ENCODE data around the gene RABGAP1.
"Not testable (repeated sequence)": the region's sequence is repeated elsewhere in the genome, so short reads cannot be mapped to it uniquely, and the experiment has no call there.

The RABGAP1 gene

GRCh38 chr9:122904823-122905710, 35.8 kb upstream of the RABGAP1 start, which contains the start of gene RC3H2 (continued):
- TF ChIP-seq TCF7L2 (IDR thresholded peaks at IDR 0.05; ENCODE audit: borderline replicate concordance, low read depth, low read length) (no peak), ZNF404 (tag by site-specific recombination; IDR thresholded peaks at IDR 0.05) (no peak), ZBTB11 (tag by site-specific recombination; conservative IDR thresholded peaks at IDR 0.05; ENCODE audit: low read depth) (0 out of 2 replicates have a peak, but pooled peaks have one; percentile 23), ZNF324 (tag by site-specific recombination; IDR thresholded peaks at IDR 0.05) (no peak), ZNF341 (tag by site-specific recombination; IDR thresholded peaks at IDR 0.05; ENCODE audit: low read depth) (peak; percentile 53), ZNF747 (tag by site-specific recombination; IDR thresholded peaks at IDR 0.05) (no peak), ZSCAN18 (tag by site-specific recombination; IDR thresholded peaks at IDR 0.05) (no peak), ZBTB20 (tag by site-specific recombination; IDR thresholded peaks at IDR 0.05) (peak; percentile 87), ZNF585B (tag by site-specific recombination; IDR thresholded peaks at IDR 0.05) (no peak)

- H3K27ac ChIP-seq (ENCODE audit: extremely low read depth, low read depth, low read length); H3K9me3 ChIP-seq (ENCODE audit: control insufficient read depth, insufficient read depth, low read depth, low read length); H3K4me3 ChIP-seq (ENCODE audit: low read depth, low read length); CTCF ChIA-PET; H3K4me1 ChIP-seq (ENCODE audit: control insufficient read depth, insufficient read depth, low read length): not testable (repeated sequence)
- POLR2A ChIA-PET: interaction anchor here (0.7 to 3.7 kb wide), 3 partner anchors 25 to 78 kb away, joined by 3 to 34 read pairs (median 9); partner anchors contain the start of genes PDCL and ZBTB26
- peaks cover 0 to 15% of the 10 kb centered on the region in 2 experiments; a peak in 2 of 3 replicates for H3K36me3 ChIP-seq (ENCODE audit: control insufficient read depth in 2 of 2, insufficient read depth in 1 of 2, low read length in 2 of 2)
Observed at GRCh38 chr9:122906122-122906521, 34.7 kb upstream of the RABGAP1 start.

GRCh38 chr9:122912671-122912963, 28.2 kb upstream of the RABGAP1 start:
- Histone ChIP-seq H3K27ac (ENCODE audit: extremely low read depth, low read depth, low read length) (peak overlapping the region; percentile 65), H3K4me3 (ENCODE audit: low read depth, low read length) (peak overlapping the region; percentile 97), H3K4me1 (ENCODE audit: control insufficient read depth, insufficient read depth, low read length) (no peaks in the 10 kb centered on the region), H3K9me3 (ENCODE audit: control insufficient read depth, insufficient read depth, low read depth, low read length) (no peaks in the 10 kb centered on the region), H3K36me3 (ENCODE audit: control insufficient read depth in 2 of 2, insufficient read depth in 1 of 2, low read length in 2 of 2) (peaks cover 0 to 25% of the 10 kb centered on the region in 2 experiments; a peak in 2 of 3 replicates)
- ChIA-PET CTCF (interaction anchor here (0.6 to 1.0 kb wide), 5 partner anchors 10 to 484 kb away, joined by 3 to 5 read pairs (median 4); partner anchors contain the start of genes PDCL and ZBTB26), POLR2A (interaction anchor here (0.7 to 2.9 kb wide), 8 partner anchors 8 to 84 kb away, joined by 3 to 43 read pairs (median 5); partner anchors contain the start of genes PDCL, RABGAP1, RC3H2 and ZBTB26)
- TF ChIP-seq ZNF138 (tag by site-specific recombination; IDR thresholded peaks at IDR 0.05; ENCODE audit: borderline replicate concordance): no peak
- no peak for TF ChIP-seq PRDM2 (tag by site-specific recombination; IDR thresholded peaks at IDR 0.05; ENCODE audit: borderline replicate concordance)
- TF ChIP-seq SP3 (tag by site-specific recombination; IDR thresholded peaks at IDR 0.05): no peak
- no peak for TF ChIP-seq TRIM28 (IDR thresholded peaks at IDR 0.05; ENCODE audit: borderline replicate concordance, low read length)

All from HEK293 (cell line).